Measurements from ENCODE around the gene SLC49A4.

- TF ChIP-seq GATA2 (IDR thresholded peaks at IDR 0.05; ENCODE audit: low read depth, low read length) (no peak), GATA3 (IDR thresholded peaks at IDR 0.05; ENCODE audit: low read depth, low read length) (no peak)
These were observed 85.3 kb downstream of the SLC49A4 start for GRCh38 chr3:122880173-122880572.

Measured in SH-SY5Y (cell line).